ENCODE measurements around the gene ITIH5. TPM values are rescaled to one million over a fixed set of nuclear protein-coding genes. Genes with fewer than 3 reads are reported as not detected.

The ITIH5 gene
- total and polyA plus RNA-seq, 2 of the 8 experiments (the other 6 are each of a cell fraction or from before 2014, with no cell fraction given) = 5.8 to 7.6 TPM

- H4K8ac ChIP-seq (ENCODE audit: extremely low read depth, insufficient read depth, low read length) = no peak overlapping the region
- H2BK12ac ChIP-seq (ENCODE audit: low read depth, low read length) = no peak overlapping the region
- CTCF ChIA-PET (ENCODE audit: partially characterized antibody) = interaction anchor here (1.1 to 2.0 kb wide), 4 partner anchors 21 to 183 kb away, joined by 3 to 5 read pairs (median 4); no protein-coding TSS in a partner anchor
- no peaks in the 10 kb centered on the region for H3K27me3 ChIP-seq (replicated peaks in 1 of 4; ENCODE audit: control insufficient read depth in 3 of 4, extremely low read depth in 1 of 4, insufficient read depth in 3 of 4, low read length in 3 of 4)
- H3K27ac ChIP-seq (ENCODE audit: low read depth, low read length) = no peak overlapping the region
- no peak overlapping the region for H2AFZ ChIP-seq (ENCODE audit: low read length)
- no peak overlapping the region for H3K9ac ChIP-seq (replicated peaks in 1 of 4; ENCODE audit: extremely low read depth in 1 of 4, low read depth in 3 of 4, low read length in 3 of 4)
- no peaks in the 10 kb centered on the region for H3K79me1 ChIP-seq (ENCODE audit: low read depth, low read length)
- no peak overlapping the region for H4K91ac ChIP-seq (replicated peaks; ENCODE audit: insufficient read length, low read length)
- no peaks in the 10 kb centered on the region for H3K4me1 ChIP-seq (replicated peaks in 1 of 4; ENCODE audit: control insufficient read depth in 3 of 4, insufficient read depth in 4 of 4, low read length in 3 of 4)
- POLR2A ChIA-PET (ENCODE audit: partially characterized antibody) = interaction anchor here (1.1 kb wide), 1 partner anchor 13 kb away, joined by 3 read pairs; no protein-coding TSS in a partner anchor
- H2BK20ac ChIP-seq (ENCODE audit: low read length) = no peak overlapping the region
- H3K23ac ChIP-seq (ENCODE audit: insufficient read length) = no peak overlapping the region
- H3K79me2 ChIP-seq (ENCODE audit: control insufficient read depth in 1 of 2, insufficient read depth in 2 of 2, low read length in 2 of 2) = no peaks in the 10 kb centered on the region
- no peaks in the 10 kb centered on the region for H3K9me3 ChIP-seq (ENCODE audit: insufficient read depth in 2 of 2, low read depth in 1 of 2, low read length in 1 of 2)
- H4K20me1 ChIP-seq (replicated peaks in 1 of 2; ENCODE audit: control insufficient read depth in 1 of 2, insufficient read depth in 2 of 2, low read length in 2 of 2) = no peaks in the 10 kb centered on the region
- no peaks in the 10 kb centered on the region for H3K36me3 ChIP-seq (ENCODE audit: control insufficient read depth in 2 of 4, insufficient read depth in 4 of 4, low read length in 3 of 4)
- no peaks in the 10 kb centered on the region for H3K23me2 ChIP-seq (ENCODE audit: low read depth, low read length)
- no peak overlapping the region for H3K4me3 ChIP-seq (ENCODE audit: extremely low read depth in 1 of 4, insufficient read depth in 2 of 4, low read depth in 3 of 4, low read length in 4 of 4)
- DNase-seq (ENCODE audit: low read depth in 1 of 2, low spot score in 2 of 2) = no peak
- no peak overlapping the region for H3K4ac ChIP-seq (replicated peaks; ENCODE audit: insufficient read length, low read depth, low read length)
- no peak overlapping the region for H2BK15ac ChIP-seq (ENCODE audit: low read length)
- H2BK5ac ChIP-seq (ENCODE audit: low read depth, low read length) = no peak overlapping the region
- H2BK120ac ChIP-seq (replicated peaks; ENCODE audit: low read depth, low read length) = no peak overlapping the region
- no peak overlapping the region for H3K18ac ChIP-seq (ENCODE audit: extremely low read depth, low read length)
- H4K5ac ChIP-seq (ENCODE audit: insufficient read length, low read depth, low read length) = no peak overlapping the region
- 96% methylated on average over 4 of the region's 4 CpGs; no CpG with 5 or more reads in 1 of the 2 experiments for WGBS, 2 experiments (ENCODE audit: extremely low coverage in 1 of 2, insufficient coverage in 1 of 2, insufficient read length in 1 of 2, insufficient replicate concordance in 2 of 2, low coverage in 1 of 2, low lambda C conversion rate in 2 of 2, missing lambda C conversion rate in 1 of 2)
- FAIRE-seq = no peak
- H3K4me2 ChIP-seq (ENCODE audit: insufficient read depth in 1 of 2, low read depth in 2 of 2, low read length in 2 of 2) = no peak overlapping the region
- no peak overlapping the region for H3K14ac ChIP-seq (ENCODE audit: insufficient read length)
- no peak overlapping the region for H2AK5ac ChIP-seq (ENCODE audit: low read depth, low read length)
- no peak overlapping the region for H3K56ac ChIP-seq (replicated peaks; ENCODE audit: insufficient read length, low read depth, low read length)
- TF ChIP-seq POU5F1 (IDR thresholded peaks at IDR 0.05; ENCODE audit: low read depth, low read length) (no peak), SP2 (IDR thresholded peaks at IDR 0.05; ENCODE audit: low read length) (no peak), KDM1A (IDR thresholded peaks at IDR 0.05; ENCODE audit: borderline replicate concordance, low read length) (no peak), EZH2 (IDR thresholded peaks at IDR 0.05; ENCODE audit: low read depth, low read length, severe bottlenecking) (no peak), CREB1 (IDR thresholded peaks at IDR 0.05) (no peak), ZNF274 (IDR thresholded peaks at IDR 0.05; ENCODE audit: borderline replicate concordance, extremely low read depth, low read length) (no peak), JUND (IDR thresholded peaks at IDR 0.05; ENCODE audit: low read length) (no peak), CHD2 (IDR thresholded peaks at IDR 0.05; ENCODE audit: low read length) (no peak), CBX8 (IDR thresholded peaks at IDR 0.05; ENCODE audit: borderline replicate concordance, low read depth, low read length) (no peak), NANOG (IDR thresholded peaks at IDR 0.05; ENCODE audit: insufficient read depth, low read depth, low read length, poor library complexity, severe bottlenecking) (no peak), CTBP2 (IDR thresholded peaks at IDR 0.05; ENCODE audit: borderline replicate concordance, insufficient read depth, insufficient read length, low read length) (no peak), BACH1 (IDR thresholded peaks at IDR 0.05; ENCODE audit: low read length) (no peak), ATF3 (IDR thresholded peaks at IDR 0.05; ENCODE audit: insufficient read depth, low read depth, low read length) (no peak), TCF12 (IDR thresholded peaks at IDR 0.05; ENCODE audit: low read depth, low read length) (no peak)
These were observed 42.1 kb upstream of the ITIH5 start for GRCh38 chr10:7708832-7709231.

All from H1 (cell line).